H1 (cell line): ENCODE results near the gene CIPC. TPM values are rescaled to one million over a fixed set of nuclear protein-coding genes. Genes with fewer than 3 reads are reported as not detected.

Source experiments
- CTCF ChIA-PET: fragments of 300-600 bp; sonication (Branson Sonifier 250); formaldehyde crosslinking; loops from one replicate; lab custom pipeline; 2021; ENCODE audit not compliant: partially characterized antibody; lab: Charles Lee
- POLR2A ChIA-PET: fragments of 300-600 bp; sonication (Branson Sonifier 250); formaldehyde crosslinking; loops from one replicate; lab custom pipeline; 2021; ENCODE audit warnings: inconsistent platforms; ENCODE audit not compliant: partially characterized antibody; lab: Charles Lee
- DNase-seq, 2 experiments: peaks; one replicate each; pipeline versions ENCODE4 v3.0.0 to v3.0.0-alpha.2; 2010 to 2022; ENCODE audit warnings: low spot score in 2 of 2, low read depth in 1 of 2, mixed read lengths in 1 of 2
- FAIRE-seq: peaks from 2 replicates; lab custom pipeline; 2011; peaks lifted over from hg19 to GRCh38; lab: Jason Lieb, UNC
- H2AFZ ChIP-seq: 2 replicates; pipeline ENCODE4 v1.8.1; 2012; ENCODE audit warnings: low read length, inconsistent platforms
- H2AK5ac ChIP-seq: 2 replicates; pipeline ENCODE4 v1.6.1; 2013; ENCODE audit warnings: low read depth, low read length
- H2BK120ac ChIP-seq: replicated peaks from 2 replicates; pipeline ENCODE3; 2013; ENCODE audit warnings: low read depth, low read length, inconsistent platforms
- H2BK12ac ChIP-seq: 2 replicates; pipeline ENCODE4 v1.6.1; 2013; ENCODE audit warnings: low read depth, low read length
- H2BK15ac ChIP-seq: 2 replicates; pipeline ENCODE4 v1.6.1; 2013; ENCODE audit warnings: low read length
- H2BK20ac ChIP-seq: 2 replicates; pipeline ENCODE4 v1.6.1; 2013; ENCODE audit warnings: low read length
- H2BK5ac ChIP-seq: 2 replicates; pipeline ENCODE4 v1.6.1; 2013; ENCODE audit warnings: low read depth, low read length
- H3K14ac ChIP-seq: 2 replicates; pipeline ENCODE4 v1.6.1; 2013; ENCODE audit warnings: inconsistent platforms; ENCODE audit not compliant: insufficient read length
- H3K18ac ChIP-seq: 2 replicates; pipeline ENCODE4 v1.6.1; 2013; ENCODE audit warnings: low read length; ENCODE audit errors: extremely low read depth
- H3K23ac ChIP-seq: 2 replicates; pipeline ENCODE4 v1.6.1; 2013; ENCODE audit warnings: inconsistent platforms; ENCODE audit not compliant: insufficient read length
- H3K23me2 ChIP-seq: 2 replicates; pipeline ENCODE4 v1.6.1; 2013; ENCODE audit warnings: low read depth, low read length
- H3K27ac ChIP-seq: 2 replicates; pipeline ENCODE4 v1.6.1; 2011; ENCODE audit warnings: low read depth, low read length, inconsistent platforms
- H3K27me3 ChIP-seq, 4 experiments: replicated peaks in 1 of 4; 1 replicate in 1 of 4; 2 replicates in 3 of 4; pipeline versions ENCODE4 v1.6.1 to v1.8.1; 2011 to 2013; ENCODE audit warnings: low read length in 3 of 4, mild to moderate bottlenecking in 3 of 4, inconsistent platforms in 2 of 4, mixed read lengths in 2 of 4, moderate library complexity in 1 of 4; ENCODE audit not compliant: control insufficient read depth in 3 of 4, insufficient read depth in 3 of 4; ENCODE audit errors: extremely low read depth in 1 of 4
- H3K36me3 ChIP-seq, 4 experiments: 2 replicates each; pipeline versions ENCODE4 v1.6.1 to v1.8.1; 2011 to 2013; ENCODE audit warnings: mild to moderate bottlenecking in 4 of 4, low read length in 3 of 4, moderate library complexity in 2 of 4, control low read depth in 1 of 4, inconsistent platforms in 1 of 4; ENCODE audit not compliant: insufficient read depth in 4 of 4, control insufficient read depth in 2 of 4
- H3K4ac ChIP-seq: replicated peaks from 2 replicates; pipeline ENCODE3; 2013; ENCODE audit warnings: low read length, low read depth, mixed read lengths, inconsistent platforms; ENCODE audit not compliant: insufficient read length
- H3K4me1 ChIP-seq, 4 experiments: replicated peaks in 1 of 4; 1 replicate in 1 of 4; 2 replicates in 3 of 4; pipeline versions ENCODE4 v1.6.1 to v1.8.1; 2011 to 2013; ENCODE audit warnings: low read length in 3 of 4, inconsistent platforms in 2 of 4, mixed read lengths in 1 of 4; ENCODE audit not compliant: insufficient read depth in 4 of 4, control insufficient read depth in 3 of 4
- H3K4me2 ChIP-seq, 2 experiments: 2 replicates each; pipeline versions ENCODE4 v1.6.1 to v1.8.1; 2011 to 2013; ENCODE audit warnings: low read depth in 2 of 2, low read length in 2 of 2, control low read depth in 1 of 2, inconsistent platforms in 1 of 2, mild to moderate bottlenecking in 1 of 2; ENCODE audit not compliant: insufficient read depth in 1 of 2
- H3K4me3 ChIP-seq, 4 experiments: fragments of 200-600, 300-600 bp in 1 of 4; sonication (generic), shearing (Covaris generic), sonication (Bioruptor Twin) in 1 of 4; 2 replicates each; pipeline versions ENCODE4 v1.5.1 to v1.8.1; 2011 to 2016; ENCODE audit warnings: low read length in 4 of 4, low read depth in 3 of 4, control low read depth in 2 of 4, inconsistent platforms in 2 of 4, mild to moderate bottlenecking in 2 of 4, mixed read lengths in 1 of 4, moderate library complexity in 1 of 4; ENCODE audit not compliant: insufficient read depth in 2 of 4; ENCODE audit errors: extremely low read depth in 1 of 4
- H3K56ac ChIP-seq: replicated peaks from 2 replicates; pipeline ENCODE3; 2013; ENCODE audit warnings: low read depth, mild to moderate bottlenecking, mixed read lengths, low read length, inconsistent platforms; ENCODE audit not compliant: insufficient read length
- H3K79me1 ChIP-seq: 2 replicates; pipeline ENCODE4 v1.6.1; 2013; ENCODE audit warnings: low read depth, low read length, control low read depth
- H3K79me2 ChIP-seq, 2 experiments: 2 replicates each; pipeline versions ENCODE4 v1.6.1 to v1.8.1; 2012 to 2013; ENCODE audit warnings: low read length in 2 of 2, mild to moderate bottlenecking in 2 of 2, inconsistent platforms in 1 of 2; ENCODE audit not compliant: insufficient read depth in 2 of 2, control insufficient read depth in 1 of 2
- H3K9ac ChIP-seq, 4 experiments: replicated peaks in 1 of 4; 1 replicate in 1 of 4; 2 replicates in 3 of 4; pipeline versions ENCODE4 v1.6.1 to v1.8.1; 2011 to 2013; ENCODE audit warnings: low read depth in 3 of 4, low read length in 3 of 4, control low read depth in 2 of 4, mild to moderate bottlenecking in 2 of 4, moderate library complexity in 2 of 4, inconsistent platforms in 1 of 4; ENCODE audit errors: extremely low read depth in 1 of 4
- H3K9me3 ChIP-seq, 2 experiments: 2 replicates each; pipeline versions ENCODE4 v1.6.1 to v1.8.1; 2012 to 2013; ENCODE audit warnings: mild to moderate bottlenecking in 2 of 2, moderate library complexity in 2 of 2, control low read depth in 1 of 2, inconsistent platforms in 1 of 2, low read depth in 1 of 2, low read length in 1 of 2, mixed read lengths in 1 of 2; ENCODE audit not compliant: insufficient read depth in 2 of 2
- H4K20me1 ChIP-seq, 2 experiments: replicated peaks in 1 of 2; 2 replicates each; pipeline versions ENCODE3 to v1.8.1; 2011 to 2013; ENCODE audit warnings: inconsistent platforms in 2 of 2, low read length in 2 of 2, mild to moderate bottlenecking in 1 of 2; ENCODE audit not compliant: insufficient read depth in 2 of 2, control insufficient read depth in 1 of 2
- H4K5ac ChIP-seq: 2 replicates; pipeline ENCODE4 v1.6.1; 2013; ENCODE audit warnings: low read length, low read depth, mixed read lengths, inconsistent platforms; ENCODE audit not compliant: insufficient read length
- H4K8ac ChIP-seq: 2 replicates; pipeline ENCODE4 v1.8.0; 2013; ENCODE audit warnings: mild to moderate bottlenecking, moderate library complexity, low read length, inconsistent platforms; ENCODE audit not compliant: insufficient read depth; ENCODE audit errors: extremely low read depth
- H4K91ac ChIP-seq: replicated peaks from 2 replicates; pipeline ENCODE3; 2013; ENCODE audit warnings: low read length, mixed read lengths, inconsistent platforms; ENCODE audit not compliant: insufficient read length
- CBX5 ChIP-seq: fragments of 300-800, 300-1000 bp; sonication (generic); IDR thresholded peaks from 2 replicates; pipeline ENCODE4 v1.7.1; 2016; ENCODE audit warnings: antibody characterized with exemption, low read length, low read depth
- EP300 ChIP-seq, 2 experiments: IDR thresholded peaks; 1 replicate in 1 of 2; 2 replicates in 1 of 2; pipeline ENCODE4 v1.6.1; 2011 to 2012; ENCODE audit warnings: low read depth in 2 of 2, low read length in 2 of 2, mild to moderate bottlenecking in 2 of 2, borderline replicate concordance in 1 of 2, inconsistent platforms in 1 of 2, moderate library complexity in 1 of 2
- KDM1A ChIP-seq: fragments of 200-600, 300-600 bp; sonication (generic); IDR thresholded peaks from 2 replicates; pipeline ENCODE4 v1.7.1; 2016; ENCODE audit warnings: mild to moderate bottlenecking, low read length, borderline replicate concordance
- KDM5A ChIP-seq: fragments of 200-600 bp; IDR thresholded peaks from 2 replicates; pipeline ENCODE4 v1.7.1; 2012; ENCODE audit warnings: mild to moderate bottlenecking, low read length, inconsistent platforms, mixed read lengths
- POLR2A ChIP-seq, 2 experiments: IDR thresholded peaks; 1 replicate in 1 of 2; 2 replicates in 1 of 2; pipeline ENCODE4 v1.6.1; 2011; ENCODE audit warnings: low read depth in 2 of 2, low read length in 2 of 2, mild to moderate bottlenecking in 2 of 2; ENCODE audit errors: control extremely low read depth in 1 of 2
- RNF2 ChIP-seq: fragments of 200-900, 300-1000 bp; sonication (generic); IDR thresholded peaks from 2 replicates; pipeline ENCODE4 v1.7.1; 2016; ENCODE audit warnings: borderline replicate concordance, low read depth, mild to moderate bottlenecking, antibody characterized with exemption, low read length; ENCODE audit not compliant: poor library complexity, severe bottlenecking; ENCODE audit errors: missing control alignments
- SUZ12 ChIP-seq: fragments of 200-600 bp; sonication (generic); IDR thresholded peaks from 2 replicates; pipeline ENCODE4 v1.6.1; 2012; ENCODE audit warnings: mild to moderate bottlenecking, inconsistent platforms, low read length, moderate library complexity, mixed read lengths
- polyA plus RNA-seq, 7 experiments: library from polyadenylated mRNA; depleted of rRNA in 3 of 7; stranded (reverse) in 5 of 7; unstranded in 2 of 7; fragments of >200 nt in 5 of 7; fragments of 200-250 nt in 2 of 7; gene quantifications; 1 replicate in 5 of 7; 2 replicates in 1 of 7; 4 replicates in 1 of 7; pipeline versions ENCODE4 v1.2.1 to v1.2.3, GENCODE V29; 2011 to 2013; ENCODE audit warnings: missing spikeins in 2 of 7, mixed read lengths in 2 of 7
- total RNA-seq: library from RNA; stranded (reverse); fragmentation: NEBNext Ultra II Directional; extraction: Animal tissue kit (Norgen Biotek cat#: 25700); gene quantifications from 2 replicates; pipeline ENCODE4 v1.2.1, GENCODE V29; 2021

Gene CIPC
- total and polyA plus RNA-seq, 2 of the 8 experiments (the other 6 are each of a cell fraction or from before 2014, with no cell fraction given), result 13.9 to 32.7 TPM

- no peak overlapping the region for H3K4me2 ChIP-seq
- H3K9ac ChIP-seq, result no peak overlapping the region
- no peak overlapping the region for H2AK5ac ChIP-seq
- no peak overlapping the region for H2BK120ac ChIP-seq
- no peak overlapping the region for H4K8ac ChIP-seq
- no peak overlapping the region for H3K18ac ChIP-seq
- H3K23me2 ChIP-seq, result no peaks in the 10 kb centered on the region
- no peak overlapping the region for H2AFZ ChIP-seq
- no peak overlapping the region for H2BK5ac ChIP-seq
- no peaks in the 10 kb centered on the region for H3K27me3 ChIP-seq
- FAIRE-seq (no peak), DNase-seq (no peak)
- H4K5ac ChIP-seq, result no peak overlapping the region
- no peak overlapping the region for H4K91ac ChIP-seq
- no peak overlapping the region for H3K56ac ChIP-seq
- no peak overlapping the region for H3K4ac ChIP-seq
- H4K20me1 ChIP-seq, result no peaks in the 10 kb centered on the region
- no peak overlapping the region for H3K27ac ChIP-seq
- no peaks in the 10 kb centered on the region for H3K36me3 ChIP-seq
- H3K79me1 ChIP-seq, result no peaks in the 10 kb centered on the region
- POLR2A ChIA-PET, result interaction anchor here (0.6 to 0.7 kb wide), 2 partner anchors 22 to 32 kb away, joined by 3 to 4 read pairs; no protein-coding TSS in a partner anchor
- no peak overlapping the region for H2BK12ac ChIP-seq
- peaks cover 13% of the 10 kb centered on the region in 2 experiments for H3K9me3 ChIP-seq
- no peak overlapping the region for H3K23ac ChIP-seq
- no peak overlapping the region for H3K4me3 ChIP-seq
- H3K14ac ChIP-seq, result no peak overlapping the region
- CTCF ChIA-PET, result interaction anchor here (1.0 to 56.8 kb wide), 8 partner anchors 14 to 219 kb away, joined by 3 to 1490 read pairs (median 6); partner anchors contain the start of gene ZDHHC22
- TF ChIP-seq CBX5 (no peak), POLR2A (IDR thresholded peaks at IDR 0.05; ENCODE audit: control extremely low read depth in 1 of 2, low read depth in 2 of 2, low read length in 2 of 2) (no peak), SUZ12 (no peak), EP300 (IDR thresholded peaks at IDR 0.05; ENCODE audit: borderline replicate concordance in 1 of 2, low read depth in 2 of 2, low read length in 2 of 2) (no peak), RNF2 (no peak), KDM5A (no peak), KDM1A (no peak)
- peaks cover 8 to 23% (median 11%) of the 10 kb centered on the region in 4 experiments for H3K4me1 ChIP-seq
- H3K79me2 ChIP-seq, result no peaks in the 10 kb centered on the region
- no peak overlapping the region for H2BK15ac ChIP-seq
- no peak overlapping the region for H2BK20ac ChIP-seq
Observed at GRCh38 chr14:77091518-77091917, 6.5 kb upstream of the CIPC start.
